Inflammatory macrophage treated with lipopolysaccharide for 4 hours (primary cell): Measurements from ENCODE around the gene ICAM2.
"Not testable (repeated sequence)": the region's sequence is repeated elsewhere in the genome, so short reads cannot be mapped to it uniquely, and the experiment has no call there.

Experiments
- DNase-seq: peaks from one replicate; pipeline ENCODE4 v3.0.0-alpha.2; 2020

Gene ICAM2

DNA sequence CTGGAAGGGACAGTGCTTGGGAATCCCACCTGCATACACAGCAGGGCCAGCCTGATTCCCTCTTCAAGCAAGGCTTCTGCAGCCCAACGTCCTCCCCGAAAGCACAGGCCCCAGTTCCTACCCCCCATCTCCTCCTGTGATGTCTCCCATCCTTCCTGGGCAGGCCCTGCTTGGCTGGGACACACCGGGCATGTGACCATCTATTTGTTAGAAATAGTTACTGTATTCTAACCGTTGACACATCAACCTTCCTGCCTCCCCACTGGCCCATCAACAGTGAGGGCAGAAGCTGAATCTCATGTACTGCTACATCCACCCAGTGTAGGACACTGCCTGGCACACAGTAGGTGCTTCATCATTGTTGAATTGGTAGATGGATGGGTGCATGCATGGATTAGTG, 11.6 kb downstream of the ICAM2 start:
- no peak for DNase-seq

DNA sequence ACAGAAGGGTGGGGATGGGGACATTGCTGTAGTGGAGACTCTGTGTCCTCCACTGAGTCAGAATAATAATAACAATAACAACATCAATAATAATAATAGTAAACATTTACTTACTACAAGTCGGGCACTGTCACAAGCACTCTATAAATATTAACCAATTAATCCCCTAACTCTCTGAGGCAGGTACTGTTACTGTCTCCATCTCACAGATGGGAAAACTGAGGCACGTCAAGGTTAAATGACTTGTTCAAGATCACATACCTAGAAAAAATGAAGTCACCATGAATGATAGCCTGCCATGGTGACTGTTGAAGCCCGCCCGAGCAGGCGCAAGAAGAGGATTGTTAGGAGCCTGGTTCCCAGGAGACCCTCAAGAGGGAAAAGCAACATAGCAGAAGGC, 12.1 kb downstream of the ICAM2 start:
- no peak for DNase-seq

GRCh38 chr17:64007838-64008282, 12.6 kb downstream of the ICAM2 start:
- no peak for DNase-seq

DNA sequence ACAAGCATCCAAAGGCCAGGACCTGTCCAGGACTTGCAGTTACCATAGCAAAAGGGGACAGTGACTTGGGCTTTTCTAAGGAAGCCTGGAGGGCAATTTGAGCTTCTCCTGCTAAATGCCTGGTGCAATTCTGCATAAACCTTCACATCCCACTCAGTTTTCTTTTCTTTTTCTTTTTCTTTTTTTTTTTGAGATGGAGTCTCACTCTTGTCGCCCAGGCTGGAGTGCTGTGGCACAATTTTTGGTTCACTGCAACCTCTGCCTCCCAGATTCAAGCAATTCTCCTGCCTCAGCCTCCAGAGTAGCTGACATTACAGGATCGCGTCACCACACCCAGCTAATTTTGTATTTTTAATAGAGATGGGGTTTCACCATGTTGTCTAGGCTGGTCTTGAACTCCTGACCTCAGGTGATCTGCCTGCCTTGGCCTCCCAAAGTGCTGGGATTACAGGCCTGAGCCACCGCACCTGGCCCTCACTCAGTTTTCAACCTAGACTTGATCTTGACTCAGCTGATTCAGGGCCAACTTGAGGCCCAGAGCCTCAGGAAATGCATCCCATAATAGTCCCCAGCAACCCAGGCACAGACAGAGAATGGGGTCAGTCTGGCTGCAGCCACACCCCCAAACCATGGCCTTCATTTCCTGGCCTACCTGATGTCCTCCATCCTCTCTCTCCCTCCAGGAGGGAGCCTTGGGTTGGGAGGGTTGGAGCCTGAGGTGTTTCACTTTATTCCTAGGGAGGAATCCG, 13.2 kb downstream of the ICAM2 start:
- not testable (repeated sequence) for DNase-seq

GRCh38 chr17:64006361-64007088, 13.9 kb downstream of the ICAM2 start:
- DNase-seq, result no peak

DNA sequence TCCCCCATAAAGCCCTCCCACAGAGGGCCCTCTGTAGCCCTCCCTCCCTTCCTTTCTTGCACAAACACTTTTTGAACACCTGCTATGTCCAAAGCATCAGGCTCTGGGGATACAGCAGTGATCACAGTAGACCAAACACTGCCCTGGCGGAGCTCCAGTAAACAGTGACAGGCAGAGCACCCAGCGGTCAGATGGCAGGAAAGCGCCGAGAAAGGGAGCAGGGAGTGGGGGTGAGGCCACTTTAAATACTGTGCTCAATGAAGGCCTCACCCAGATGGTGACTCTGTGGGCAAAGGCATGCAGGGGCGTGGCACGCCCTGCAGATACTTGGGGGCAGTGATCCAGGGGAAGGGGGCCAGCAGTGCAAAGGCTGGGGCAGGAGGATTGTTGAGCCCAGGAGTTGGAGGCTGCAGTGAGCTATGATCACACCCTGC, 14.7 kb downstream of the ICAM2 start:
- no peak for DNase-seq

- DNase-seq, result no peak
Measured at GRCh38 chr17:64004903-64005733, 15.3 kb downstream of the ICAM2 start.

- no peak for DNase-seq
Measured at GRCh38 chr17:64004218-64004770, 16.1 kb downstream of the ICAM2 start.

- no peak for DNase-seq
Measured at GRCh38 chr17:64003526-64004121, 16.8 kb downstream of the ICAM2 start.

DNA sequence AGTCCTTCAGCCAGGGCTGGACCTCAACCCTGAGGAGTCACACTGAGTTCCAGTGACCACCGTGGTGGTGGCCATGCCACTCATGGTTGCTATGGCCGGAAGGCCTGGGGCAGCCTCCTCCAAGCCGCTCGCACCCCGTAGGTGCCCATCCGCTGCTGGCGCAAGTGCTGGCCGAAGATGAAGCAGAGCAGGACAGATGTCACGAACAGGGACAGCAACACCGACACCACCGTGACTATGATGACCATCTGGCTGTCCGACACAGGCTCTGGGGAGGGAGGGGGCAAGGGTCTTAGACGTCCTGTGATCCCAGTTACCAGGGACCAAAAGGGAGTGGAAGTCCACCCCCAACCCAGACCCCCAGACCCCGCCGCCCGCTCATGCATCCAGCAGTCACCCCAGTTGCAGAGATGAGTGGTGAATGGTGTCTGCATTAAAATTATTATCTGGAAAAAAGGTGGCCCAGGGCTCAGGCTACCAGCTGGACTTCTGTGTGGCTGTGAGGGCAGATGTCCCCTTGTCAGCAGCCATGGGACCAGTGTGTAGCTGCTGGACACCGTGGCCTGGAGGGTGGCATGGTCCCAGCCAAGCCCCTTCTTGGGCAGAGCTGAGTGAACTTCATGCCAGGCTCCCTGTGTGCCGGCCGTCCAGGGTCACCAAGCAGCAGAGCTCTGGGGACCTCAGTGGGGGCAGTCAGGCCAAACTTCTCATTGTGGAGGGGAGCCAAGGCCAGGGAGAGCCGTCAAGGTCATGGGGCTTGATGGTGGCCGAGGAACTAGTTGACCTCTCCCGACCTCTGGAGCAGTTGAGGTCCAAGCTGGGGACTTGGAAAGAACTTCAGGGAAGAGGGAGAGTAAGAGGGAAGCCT, 17.5 kb downstream of the ICAM2 start:
- DNase-seq, result no peak

DNA sequence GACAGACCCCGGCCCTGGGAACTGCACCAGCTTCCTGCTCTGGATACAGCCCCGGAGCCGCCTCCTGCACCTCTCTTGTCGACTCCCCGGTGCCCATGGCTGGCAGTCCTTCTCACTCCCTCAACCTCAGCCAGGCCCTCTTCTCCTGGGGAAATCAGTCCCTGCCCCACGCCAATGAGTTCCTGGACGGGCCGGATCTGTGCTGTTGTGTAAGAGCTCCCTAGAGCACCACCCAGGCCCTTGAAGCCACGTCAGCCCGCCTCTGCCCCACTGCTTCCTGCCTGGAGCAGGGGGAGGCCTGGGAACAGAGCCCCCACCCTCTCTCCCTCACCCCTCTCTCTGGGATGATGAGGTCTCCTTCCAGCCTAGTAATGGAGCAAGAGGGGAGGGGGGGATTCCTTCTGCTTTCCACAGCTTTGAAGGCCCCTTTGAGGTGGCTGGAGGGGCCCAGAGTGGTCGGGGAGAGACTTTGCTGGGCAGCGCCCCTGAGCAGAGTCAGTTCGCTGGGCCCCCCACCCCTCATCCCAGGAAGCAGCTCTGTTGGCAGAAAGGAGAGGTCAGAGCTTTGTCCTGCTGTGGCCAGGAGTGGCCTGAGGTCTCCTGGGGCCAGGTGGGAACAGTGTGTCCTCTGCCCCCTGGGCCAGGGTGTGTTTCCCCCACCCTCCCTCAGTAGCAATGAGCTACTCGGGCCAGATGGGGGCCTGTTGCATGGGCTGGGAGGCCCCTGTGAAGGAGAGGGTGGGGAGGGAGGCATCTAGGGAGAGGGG, 18.5 kb downstream of the ICAM2 start:
- DNase-seq, result peak; percentile 87

GRCh38 chr17:64001091-64001579, 19.3 kb downstream of the ICAM2 start:
- DNase-seq, result no peak

GRCh38 chr17:63999680-64000531, 20.5 kb downstream of the ICAM2 start:
- DNase-seq, result no peak

- DNase-seq, result no peak
Measured at GRCh38 chr17:63998721-63999679, 21.4 kb downstream of the ICAM2 start.

- DNase-seq, result peak; percentile 63
Measured at GRCh38 chr17:63998050-63998720, 22.2 kb downstream of the ICAM2 start, which contains the start of gene PRR29. TSS of gene PRR29 (plus strand) at chr17:63998351. CDS start at chr17:63998365, 14 bp downstream.

DNA sequence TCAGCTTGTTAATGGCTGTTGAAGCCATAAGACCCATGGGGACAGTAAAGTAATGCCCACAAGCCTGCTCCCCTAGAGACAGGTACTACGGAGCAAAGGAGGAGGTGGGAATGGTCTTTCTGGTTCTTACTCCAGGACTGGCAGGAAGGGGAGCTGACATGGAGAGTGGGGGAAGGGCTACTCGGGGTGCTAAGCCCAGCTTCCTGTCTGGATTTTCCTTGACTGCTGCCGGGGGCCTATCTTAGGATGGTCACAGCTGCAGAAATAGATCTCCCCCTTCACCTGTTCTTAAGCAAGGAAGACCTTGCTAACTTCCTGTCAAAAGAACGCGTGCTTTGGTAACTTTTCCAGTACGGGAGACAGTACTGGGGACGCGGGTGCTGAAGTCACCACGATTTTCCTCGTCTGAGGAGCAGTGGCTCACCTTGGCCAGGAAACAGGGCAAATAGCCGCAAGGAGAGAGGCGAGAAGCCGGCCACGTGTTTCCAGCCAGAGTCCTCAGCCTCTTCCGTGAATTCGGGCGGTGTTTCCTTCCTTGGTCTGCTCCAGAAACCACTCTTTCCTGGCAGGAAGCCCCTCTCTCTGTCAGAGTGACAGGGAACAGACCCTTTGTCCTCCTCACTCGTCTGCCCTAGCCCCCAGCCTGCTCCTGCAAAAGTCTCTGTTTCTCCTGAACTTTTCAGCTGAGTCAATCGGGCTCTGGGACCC, 22.9 kb downstream of the ICAM2 start:
- no peak for DNase-seq
